NCI-H2171 treated with DMSO at 0.1 percent for 48 hours (cell line): ENCODE measurements around the gene HDAC7.

Experiments
- DNase-seq: peaks from one replicate; lab custom pipeline; 2025; lab: John Stamatoyannopoulos, UW

Gene HDAC7

DNA sequence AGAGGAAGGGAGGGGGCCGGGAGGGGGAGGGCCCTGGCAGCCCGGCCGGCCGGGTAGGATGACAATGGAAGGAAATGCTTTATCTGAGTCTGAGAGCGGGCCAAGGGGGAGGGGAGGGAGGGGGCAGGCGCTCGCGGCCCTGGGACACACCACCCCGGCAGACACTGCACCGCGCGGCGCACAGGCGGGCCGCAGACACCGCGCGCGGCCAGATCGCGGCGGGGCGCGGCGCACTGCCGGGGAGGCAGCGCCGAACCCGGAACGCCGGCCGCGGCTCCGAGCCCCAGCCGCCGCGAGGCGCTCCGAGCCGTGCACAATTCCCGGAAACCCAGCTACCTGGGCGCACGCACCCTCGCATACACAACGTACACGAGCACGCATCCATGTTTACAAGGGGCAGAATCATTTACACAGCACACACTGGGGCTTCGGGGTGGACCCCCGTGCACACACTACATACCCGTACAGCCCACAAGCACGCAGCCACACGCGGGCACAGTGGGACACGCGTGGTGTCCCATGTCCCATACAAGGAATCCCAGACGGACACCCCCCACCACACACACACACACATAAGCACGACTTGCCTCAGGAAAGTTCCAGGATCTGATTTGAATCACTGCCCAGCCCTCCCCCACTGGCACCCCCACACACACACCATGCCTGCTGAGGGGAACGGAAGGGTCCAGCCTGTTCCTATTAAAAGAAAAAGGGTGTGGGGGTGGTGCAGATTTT is at the start of gene HDAC7:
Gene HDAC7 (minus strand): TSS at position 8 of the 735 bp plus-strand sequence. CDS start 118 bp downstream, outside the sequence.
- DNase-seq, result peak; percentile 75

DNA sequence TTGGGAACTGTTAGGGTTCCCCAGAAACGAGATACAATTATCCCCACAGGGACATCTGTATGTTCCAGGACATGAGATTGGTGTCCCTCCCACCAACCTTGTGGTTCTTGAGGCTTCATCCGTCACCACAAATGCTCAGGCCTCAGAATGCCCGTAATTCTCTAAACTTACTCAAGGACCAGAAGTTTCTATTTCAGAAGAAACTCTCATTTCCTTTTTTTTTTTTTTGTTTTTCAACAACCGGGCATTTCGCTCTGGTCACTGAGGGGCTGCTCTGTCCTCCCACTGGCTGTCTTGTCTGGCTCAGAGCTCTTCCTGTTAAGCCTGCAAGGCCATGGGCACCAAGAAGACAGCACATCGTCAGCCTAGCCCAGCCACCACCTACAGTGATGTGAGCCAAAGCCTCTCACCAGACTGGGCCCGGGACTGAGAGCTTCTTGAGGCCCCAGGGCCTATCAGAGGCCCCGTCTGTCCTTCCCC is 48.9 kb upstream of the HDAC7 start:
- no peak for DNase-seq

DNA sequence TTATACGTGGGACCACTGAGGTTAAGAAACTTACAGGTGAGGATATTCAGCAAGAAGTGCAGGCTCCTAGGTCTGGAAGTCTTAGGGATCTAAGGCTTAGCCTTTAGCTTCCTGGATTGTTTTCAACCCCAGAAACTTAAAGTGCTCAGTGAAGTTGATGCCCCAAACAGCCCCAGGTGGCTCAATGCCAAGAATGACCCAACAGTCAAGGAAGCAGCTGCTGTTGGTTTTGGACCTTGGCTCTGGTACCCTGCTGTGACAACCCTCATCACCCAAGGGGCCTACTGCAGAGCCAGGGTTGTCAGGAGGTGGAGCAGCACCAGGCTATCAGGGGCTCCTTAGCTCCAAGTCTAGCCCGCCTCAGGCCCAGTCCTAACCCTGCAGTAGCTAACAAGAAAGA is 48.3 kb upstream of the HDAC7 start:
- DNase-seq, result no peak

DNA sequence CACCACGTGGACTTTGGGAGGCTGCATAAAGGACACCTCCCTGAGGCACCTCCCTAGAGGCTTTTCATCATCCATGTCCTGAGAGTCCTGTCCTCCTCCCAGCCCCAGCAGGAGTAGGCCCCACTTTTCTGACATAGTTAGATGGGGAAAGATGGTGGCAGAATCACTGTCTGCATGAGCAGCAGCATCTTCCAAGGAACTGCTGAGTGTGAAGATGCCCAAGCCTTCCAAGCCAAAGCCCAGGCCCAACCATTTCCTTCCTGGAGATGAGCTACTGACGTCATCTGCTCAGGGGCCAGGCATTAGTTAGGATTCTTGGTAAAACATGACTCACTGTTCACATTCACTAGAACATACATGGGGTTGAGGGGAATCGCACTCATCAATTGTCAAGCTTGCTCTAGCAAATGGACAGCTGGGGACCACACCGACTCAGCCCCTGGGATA is 47.8 kb upstream of the HDAC7 start:
- no peak for DNase-seq

DNA sequence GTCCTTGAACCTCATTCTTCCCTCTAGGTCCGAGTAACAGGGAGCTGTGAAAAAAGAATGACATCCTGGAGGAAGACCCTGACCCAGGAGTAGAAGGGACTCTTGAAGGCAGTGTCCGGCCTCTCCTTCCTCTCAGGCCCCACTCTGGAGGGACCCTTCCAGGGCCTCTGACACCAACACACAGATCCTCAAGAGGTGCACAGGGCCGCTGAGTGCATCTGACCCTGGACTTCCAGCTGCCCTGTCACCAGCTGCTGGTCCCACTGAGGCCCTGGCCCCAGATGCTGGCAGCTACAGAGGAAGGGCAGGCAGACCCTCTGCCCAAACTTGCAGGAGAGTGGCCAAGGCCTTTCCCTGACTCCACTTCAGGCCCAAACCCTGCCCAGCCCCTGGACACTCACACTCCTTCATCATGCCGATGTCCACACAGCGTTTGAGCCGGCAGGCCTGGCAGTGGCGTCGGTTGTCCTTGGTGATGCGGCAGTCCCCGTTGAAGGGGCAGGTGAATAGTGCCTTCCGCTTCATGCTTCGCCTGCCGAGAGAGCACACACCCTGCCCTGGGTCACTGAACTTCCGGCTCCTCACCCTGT is 45.0 kb upstream of the HDAC7 start:
- no peak for DNase-seq

DNA sequence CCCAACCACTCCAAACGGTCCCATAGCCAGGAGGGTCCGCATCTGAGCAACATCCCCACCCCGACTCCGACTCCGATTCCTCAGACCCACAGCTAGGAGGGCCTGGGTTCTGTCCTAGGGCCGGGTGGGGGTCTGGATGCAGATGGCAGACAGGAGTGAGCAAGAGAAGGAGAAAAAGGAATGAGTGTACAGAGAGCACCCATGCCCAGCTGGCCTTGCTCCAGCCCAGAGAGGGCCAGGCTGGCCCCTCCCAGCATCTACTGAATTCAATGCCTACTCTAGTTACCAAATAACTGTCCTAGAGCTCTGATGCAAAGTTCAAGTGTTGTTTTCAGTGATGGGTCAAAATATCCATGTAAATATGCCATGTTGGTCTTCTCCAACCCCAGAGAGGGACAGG is 44.3 kb upstream of the HDAC7 start:
- no peak for DNase-seq

DNA sequence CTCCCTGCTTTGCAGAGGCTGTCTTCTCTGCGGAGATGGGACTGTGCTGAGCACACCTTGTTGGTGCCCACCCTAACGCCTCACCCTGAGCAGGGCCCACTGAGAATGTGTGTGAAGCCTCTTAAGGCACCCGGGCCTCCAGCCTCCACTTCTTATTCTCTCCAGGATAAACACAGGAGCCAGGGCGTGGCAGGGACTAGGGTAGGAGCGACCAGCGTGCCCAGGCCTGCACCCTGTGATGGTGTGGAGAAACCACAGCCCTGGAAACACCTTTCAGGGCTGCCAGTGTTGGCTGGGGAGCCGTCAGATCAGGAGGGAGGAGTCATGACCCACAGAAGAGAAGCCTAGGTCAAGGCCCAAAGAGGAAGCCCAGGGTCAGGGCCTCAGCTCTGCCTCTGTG is 43.8 kb upstream of the HDAC7 start:
- no peak for DNase-seq

DNA sequence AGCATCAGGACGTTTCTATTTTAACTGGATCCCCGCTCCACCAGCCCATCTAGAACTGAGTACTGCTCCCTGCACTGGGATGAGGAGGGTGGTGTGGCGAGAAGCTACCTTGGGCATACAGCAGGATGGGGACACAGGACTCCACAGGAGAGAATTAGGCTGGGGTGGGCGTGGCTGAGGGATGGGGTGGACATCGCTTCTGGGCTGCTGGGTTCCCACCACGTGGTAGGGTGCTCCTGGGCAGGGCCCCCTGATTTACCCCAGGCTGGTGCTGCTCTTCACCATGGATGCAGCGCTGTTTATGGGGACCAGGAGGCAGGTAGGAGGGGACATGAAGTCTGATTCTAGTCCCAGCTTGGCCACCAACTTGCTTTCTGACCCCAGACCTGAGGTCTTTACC is 43.2 kb upstream of the HDAC7 start:
- no peak for DNase-seq

DNA sequence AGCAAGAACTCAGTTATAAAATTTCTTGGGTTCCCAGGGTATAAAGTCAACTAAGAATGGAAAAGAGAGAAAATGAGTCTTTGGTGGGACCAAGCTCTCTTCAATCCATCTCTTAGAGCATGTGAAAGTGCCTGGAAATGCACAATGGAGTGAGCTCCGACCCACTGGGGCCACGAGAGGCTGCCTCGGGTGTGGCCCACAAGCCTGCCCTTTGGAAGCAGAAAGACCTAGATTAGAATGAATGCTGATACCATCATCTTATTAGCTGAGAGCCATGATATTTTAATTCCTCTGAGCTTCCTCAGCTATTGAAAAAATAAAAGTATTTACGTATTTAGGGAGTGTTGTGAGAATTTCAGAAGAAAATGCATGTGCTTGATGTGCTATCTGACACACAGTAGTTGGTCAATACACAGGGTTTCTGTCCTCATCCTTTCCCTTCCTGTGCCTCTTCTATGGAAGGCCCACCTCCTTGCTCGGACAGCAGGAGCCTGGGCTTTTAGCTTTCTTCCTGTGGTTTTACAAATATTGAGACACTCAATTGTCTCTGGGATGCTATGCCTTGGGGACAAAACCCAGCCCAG is 42.6 kb upstream of the HDAC7 start:
- DNase-seq, result no peak

DNA sequence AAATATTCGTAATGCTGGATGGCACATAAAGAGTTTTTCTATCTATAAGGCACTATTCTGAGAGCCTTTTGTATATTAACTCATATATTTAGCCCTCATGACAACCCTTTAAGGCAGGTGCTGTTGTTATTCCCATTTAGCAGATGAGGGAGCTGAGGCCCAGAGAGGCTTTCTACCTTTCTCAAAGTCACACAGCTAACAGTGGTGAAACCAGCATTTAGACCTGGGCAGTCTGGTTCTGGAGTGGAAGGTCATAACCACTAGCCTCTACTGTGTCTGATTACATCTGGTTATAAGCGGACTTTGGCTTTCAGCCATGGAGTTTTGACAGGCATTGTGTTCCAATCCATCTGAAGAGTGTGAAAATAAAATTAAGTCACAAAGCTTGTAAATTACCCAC is 41.2 kb upstream of the HDAC7 start:
- DNase-seq, result no peak

DNA sequence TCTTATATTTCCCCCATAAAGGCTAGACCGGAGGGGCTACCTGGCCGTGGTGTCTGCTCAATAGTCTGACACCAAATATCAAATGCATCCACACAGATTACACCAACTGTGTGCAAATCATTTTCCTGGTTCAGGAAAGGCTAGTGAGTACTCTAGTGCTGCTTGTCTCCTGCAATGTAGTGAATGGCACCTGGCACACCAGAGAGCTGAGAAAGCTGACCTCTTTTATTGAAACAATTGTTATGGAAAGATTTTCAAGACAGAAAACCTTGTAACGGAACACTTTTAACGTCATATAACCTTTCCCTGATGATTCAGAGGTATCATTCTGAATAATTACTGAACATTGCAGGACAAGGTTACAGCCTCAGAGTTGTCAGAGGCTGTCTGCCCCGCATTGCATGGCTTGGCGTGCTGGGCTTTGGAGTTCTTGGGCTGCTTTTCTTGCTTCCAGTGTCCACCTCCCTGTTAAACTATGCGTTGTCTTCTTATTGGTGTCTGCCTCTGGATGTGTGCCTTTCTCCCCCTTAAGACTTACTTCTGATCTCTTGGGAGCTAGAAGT is 40.7 kb upstream of the HDAC7 start:
- no peak for DNase-seq

DNA sequence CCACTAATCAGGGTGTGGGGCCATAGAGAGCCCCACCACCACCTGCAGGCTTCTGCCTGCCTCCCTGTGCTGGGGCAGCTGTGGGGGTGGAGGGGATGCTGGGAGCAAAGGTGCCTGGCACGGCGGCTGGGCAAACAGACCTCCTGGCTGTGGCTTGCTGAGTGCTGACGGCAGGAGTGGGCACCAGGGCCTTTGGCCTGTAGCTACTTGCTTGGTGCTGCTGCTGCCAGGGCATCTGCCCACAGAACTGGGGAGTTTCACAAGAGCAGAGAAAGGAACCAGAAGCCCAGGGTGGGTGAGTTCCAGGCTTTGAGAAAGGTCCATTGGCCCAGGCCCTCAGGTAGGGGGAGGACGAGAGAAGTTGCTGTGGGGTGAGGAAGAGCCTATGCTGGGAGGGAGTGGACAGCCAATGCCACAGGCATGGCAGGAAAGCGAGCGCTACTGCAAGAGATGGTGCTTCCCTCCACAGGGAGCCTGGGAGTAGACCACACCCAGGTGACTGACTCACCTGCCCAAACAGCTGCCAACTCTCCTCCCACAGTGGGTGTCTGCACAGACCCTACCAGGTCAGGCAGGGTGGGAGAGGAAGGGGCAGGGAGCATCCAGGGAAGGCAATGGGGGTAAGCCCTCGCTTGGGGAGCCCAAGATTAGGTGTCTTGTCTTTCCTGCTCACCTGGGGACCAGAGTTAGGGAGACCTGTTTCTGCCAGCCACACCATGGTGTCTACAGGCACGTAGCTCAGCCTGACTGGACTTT is 39.0 kb upstream of the HDAC7 start:
- no peak for DNase-seq

DNA sequence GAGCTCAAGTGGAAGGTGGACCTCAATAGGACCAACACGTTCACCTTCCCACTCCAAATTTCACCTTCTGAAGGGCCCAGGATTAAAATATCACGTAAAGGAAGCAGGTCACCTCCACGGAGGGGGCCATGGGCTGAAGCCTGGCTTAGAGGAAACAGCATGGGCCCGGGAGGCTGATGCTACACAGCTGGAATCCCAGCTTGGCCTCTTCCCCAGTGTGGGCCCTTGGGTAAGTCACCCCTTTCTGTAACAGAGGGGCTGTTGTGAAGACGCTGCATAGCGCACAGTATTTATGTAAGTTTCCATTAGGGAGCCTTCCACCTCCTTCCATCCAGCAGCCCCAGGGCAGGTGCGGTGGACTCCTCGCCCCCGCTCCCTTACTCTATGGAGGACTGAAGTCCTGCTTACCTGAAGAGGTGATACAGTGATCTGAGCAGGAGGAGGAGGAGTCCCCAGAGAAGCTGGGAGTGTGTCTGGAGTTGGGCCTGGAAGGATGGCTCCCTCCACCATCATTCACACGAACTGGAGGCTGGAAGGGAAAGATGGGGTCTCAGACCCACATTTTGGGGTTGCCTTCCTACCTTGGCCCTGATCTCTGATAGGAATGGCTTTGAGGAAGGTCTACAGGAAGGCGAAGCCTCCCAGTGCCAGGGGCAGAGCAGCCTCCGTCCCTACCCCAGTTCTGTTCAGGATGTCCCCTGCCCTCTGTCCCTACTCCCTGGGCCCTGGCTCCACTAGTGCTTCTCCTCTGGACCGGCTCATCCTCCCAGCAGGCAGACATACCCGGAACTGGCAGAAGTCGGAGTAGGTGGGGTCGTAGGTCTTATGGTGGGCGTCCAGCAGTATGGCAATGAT is 37.2 kb upstream of the HDAC7 start:
- DNase-seq, result no peak

DNA sequence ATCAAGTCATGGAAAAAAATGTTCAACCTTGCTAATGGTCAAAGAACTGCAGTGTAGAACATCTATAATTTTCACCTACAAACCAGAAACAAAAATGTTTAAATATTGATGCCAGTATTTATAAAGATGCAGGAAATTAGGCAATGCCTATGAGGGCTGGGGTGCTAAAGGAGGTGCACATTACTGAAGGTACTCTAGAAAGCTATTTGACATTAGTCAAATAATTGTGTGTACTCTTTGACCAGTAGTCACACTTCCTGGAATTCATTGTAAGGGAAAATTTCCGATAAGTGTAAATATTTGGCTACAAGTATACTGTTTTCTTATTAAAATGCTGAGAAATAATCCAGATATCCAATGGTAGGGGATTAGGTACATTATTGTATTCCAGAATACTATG is 36.4 kb upstream of the HDAC7 start:
- DNase-seq, result no peak

DNA sequence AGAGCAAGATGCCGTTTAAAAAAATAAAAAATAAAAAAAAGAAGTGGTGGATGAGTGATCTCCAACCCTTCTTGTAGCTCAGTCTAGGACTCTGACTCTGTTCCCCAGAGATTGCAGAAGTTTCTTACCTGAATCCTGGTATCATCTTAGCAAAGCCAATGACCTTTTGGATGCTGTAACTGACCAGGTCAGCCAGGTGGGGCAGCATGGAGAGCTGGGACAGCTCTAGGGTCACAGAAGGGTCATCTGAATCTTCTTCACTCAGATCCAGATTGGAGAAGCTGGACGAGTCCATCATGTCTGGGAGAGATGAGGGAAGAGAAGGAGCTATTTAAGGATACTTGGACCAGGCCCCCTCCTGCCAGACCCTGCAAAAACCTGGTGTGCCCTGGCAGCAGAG is 35.8 kb upstream of the HDAC7 start:
- no peak for DNase-seq

DNA sequence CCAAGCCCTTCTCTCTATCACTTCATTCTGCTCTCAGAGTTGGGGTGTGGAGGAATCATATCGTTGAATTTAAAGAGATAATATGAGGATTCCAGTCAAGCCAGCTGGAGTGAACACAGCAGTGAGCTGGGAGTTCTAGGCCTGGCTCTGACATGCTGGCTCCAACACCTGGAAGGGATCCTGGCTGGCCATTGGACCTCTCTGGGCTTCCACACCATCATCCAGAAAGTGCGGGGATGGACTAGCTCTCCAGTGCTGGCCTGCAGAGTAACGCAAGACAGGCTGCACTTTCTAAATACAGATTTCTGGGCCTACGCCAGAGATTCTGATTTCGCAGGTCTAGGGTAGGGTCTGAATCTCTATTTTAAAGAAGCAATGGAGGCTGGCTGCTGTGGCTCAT is 34.8 kb upstream of the HDAC7 start:
- no peak for DNase-seq

DNA sequence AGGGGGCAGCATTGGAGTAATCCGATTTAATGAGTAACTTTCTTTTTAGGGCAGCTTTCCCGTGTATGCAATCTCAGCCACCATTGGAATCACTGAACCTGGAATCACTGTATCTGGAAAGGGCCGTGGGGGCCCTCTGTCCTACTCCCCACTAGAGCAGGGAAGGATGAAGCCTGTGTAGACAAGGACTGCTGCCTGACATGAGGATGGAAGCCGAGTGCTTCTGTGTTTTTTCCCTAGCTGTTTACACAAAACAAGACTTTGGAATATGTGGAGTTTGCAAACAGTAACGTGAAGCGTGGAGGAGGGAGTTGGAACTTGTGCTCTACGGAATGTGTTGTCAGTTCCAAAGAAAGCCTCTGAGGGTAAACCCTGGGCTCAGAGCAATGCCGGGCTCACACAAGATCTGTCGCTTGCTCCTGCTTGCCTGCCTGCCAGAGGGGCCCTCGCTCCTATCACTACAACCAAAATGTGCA is 32.4 kb upstream of the HDAC7 start:
- DNase-seq, result no peak

DNA sequence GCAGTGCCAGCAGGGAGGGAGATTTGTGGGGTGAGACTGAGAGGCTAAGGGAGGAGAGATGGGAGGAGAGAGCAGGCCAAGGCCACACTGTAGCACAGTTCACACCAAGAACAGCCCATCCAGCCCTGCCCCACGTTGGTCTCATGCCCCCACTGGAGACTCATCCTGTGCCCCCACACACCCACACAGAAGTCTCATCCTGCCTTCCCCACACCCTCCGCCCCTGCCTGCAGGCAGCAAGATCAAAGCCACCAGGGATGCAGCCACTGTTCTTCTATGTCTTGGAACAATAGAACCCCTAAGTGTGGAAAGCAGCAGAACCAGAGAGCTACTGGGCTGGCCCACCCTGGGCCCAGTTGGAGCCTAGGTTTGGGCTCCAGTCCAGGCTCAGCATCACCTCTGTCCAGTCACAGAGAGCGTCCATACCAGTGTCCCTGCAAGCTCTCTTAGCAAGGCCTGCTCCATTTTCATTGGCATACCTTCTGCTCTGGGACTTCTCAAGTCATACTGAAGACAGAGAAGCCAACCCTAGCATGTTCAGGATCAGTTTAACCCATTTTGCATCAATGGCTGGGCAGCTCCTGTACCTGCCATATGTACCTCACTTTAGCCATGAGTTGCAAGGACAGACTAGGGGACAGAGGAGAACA is 31.7 kb upstream of the HDAC7 start:
- no peak for DNase-seq

DNA sequence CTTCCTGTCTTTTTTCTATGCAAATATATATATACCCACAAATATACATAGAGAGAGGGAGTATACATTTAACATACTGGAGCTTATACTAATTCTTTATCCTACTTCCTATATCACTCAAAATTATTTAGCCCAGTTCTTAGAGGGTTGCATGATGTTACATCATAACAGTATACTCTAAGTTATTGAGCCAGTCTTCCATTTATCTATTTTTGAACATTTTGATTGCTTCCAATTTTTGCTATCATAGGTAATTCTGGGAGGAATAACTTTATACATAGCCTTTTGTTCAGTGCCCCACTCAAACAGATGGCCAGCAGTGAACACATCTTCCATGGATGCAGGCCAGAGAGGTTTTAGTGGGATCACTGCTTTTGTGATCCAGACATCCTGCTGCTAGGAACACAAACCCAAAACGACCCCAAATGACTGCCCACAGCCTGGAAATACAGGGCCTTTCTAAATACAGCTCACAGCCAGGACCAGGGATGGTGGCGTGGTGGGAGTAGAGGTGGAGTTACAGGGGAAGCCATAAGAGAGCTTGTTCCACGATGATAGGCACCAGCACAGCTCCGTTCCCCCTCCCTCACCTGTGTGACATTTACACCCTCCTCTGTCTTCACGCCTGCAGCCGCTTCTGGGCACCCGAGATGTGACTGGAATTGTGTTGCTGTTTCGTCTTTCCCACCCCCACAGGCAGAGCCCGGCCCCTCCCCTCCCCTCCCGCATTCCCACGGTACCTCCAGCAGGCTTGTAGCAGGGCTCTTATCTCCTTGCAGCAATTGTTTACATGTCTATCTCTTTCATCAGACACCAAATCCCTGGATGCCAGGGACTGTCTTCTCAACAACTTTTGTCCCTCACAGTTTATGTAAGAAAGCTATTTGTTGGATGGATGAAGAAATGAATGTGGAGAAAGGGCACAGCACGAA is 30.7 kb upstream of the HDAC7 start:
- no peak for DNase-seq

DNA sequence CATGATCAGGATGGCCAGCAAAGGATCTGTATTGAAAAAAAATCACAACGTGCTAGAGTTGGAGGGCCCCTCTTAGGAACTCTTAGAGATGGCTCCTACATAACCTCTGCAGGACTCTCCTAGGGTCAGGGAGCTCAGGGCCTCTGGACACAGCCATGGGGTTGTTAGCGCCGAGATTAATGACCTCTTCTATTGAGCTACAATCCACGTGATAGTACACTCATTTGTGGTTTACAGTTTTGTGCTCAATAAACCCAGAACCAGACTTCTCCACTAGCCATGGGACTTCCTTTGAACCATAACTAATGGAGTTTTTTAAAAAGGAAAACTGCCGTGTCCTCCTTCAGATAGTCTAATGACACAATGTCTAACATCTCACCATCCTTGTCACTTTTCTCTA is 29.6 kb upstream of the HDAC7 start:
- no peak for DNase-seq
